ENCODE results near the gene MYOZ3.

DNA sequence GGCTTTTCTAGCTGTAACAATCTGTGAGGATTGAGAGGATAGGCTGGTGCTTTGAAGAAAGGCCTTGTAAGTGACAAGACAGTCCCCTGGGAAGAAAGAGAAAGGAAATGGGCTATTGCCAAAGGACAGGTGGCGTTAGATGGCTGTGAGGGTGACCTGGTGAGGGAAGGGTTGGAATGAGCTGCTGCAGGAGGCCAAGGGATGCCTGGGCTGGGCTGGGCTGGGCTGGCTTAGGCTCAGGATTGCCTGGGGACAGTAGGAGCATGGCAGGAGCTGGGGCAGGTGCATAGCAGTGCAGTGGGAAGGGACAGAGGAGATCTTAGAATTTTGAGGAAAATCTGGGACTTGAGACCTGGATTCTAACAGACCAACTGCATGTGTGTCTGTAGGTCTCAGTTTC is 9.7 kb upstream of the MYOZ3 start:
- TF ChIP-seq, protein P1, sequence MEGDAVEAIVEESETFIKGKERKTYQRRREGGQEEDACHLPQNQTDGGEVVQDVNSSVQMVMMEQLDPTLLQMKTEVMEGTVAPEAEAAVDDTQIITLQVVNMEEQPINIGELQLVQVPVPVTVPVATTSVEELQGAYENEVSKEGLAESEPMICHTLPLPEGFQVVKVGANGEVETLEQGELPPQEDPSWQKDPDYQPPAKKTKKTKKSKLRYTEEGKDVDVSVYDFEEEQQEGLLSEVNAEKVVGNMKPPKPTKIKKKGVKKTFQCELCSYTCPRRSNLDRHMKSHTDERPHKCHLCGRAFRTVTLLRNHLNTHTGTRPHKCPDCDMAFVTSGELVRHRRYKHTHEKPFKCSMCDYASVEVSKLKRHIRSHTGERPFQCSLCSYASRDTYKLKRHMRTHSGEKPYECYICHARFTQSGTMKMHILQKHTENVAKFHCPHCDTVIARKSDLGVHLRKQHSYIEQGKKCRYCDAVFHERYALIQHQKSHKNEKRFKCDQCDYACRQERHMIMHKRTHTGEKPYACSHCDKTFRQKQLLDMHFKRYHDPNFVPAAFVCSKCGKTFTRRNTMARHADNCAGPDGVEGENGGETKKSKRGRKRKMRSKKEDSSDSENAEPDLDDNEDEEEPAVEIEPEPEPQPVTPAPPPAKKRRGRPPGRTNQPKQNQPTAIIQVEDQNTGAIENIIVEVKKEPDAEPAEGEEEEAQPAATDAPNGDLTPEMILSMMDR (IDR thresholded peaks at IDR 0.05) = no peak
- TF ChIP-seq TAF1 (IDR thresholded peaks at IDR 0.05; ENCODE audit: borderline replicate concordance, low read depth, low read length) (no peak), FOSL2 (IDR thresholded peaks at IDR 0.05; ENCODE audit: borderline replicate concordance, low read depth) (no peak), POLR2AphosphoS5 (IDR thresholded peaks at IDR 0.05; ENCODE audit: low read depth, low read length) (no peak), JUND (IDR thresholded peaks at IDR 0.05) (no peak), EP300 (IDR thresholded peaks at IDR 0.05; ENCODE audit: borderline replicate concordance in 1 of 2, low read depth in 1 of 2, low read length in 1 of 2) (no peak), SMC3 (IDR thresholded peaks at IDR 0.05; ENCODE audit: low read depth, low read length) (no peak), RAD21 (IDR thresholded peaks at IDR 0.05; ENCODE audit: low read length) (no peak), CHD2 (IDR thresholded peaks at IDR 0.05; ENCODE audit: low read length, partially characterized antibody) (no peak), YY1 (IDR thresholded peaks at IDR 0.05; ENCODE audit: low read depth) (no peak), RXRA (IDR thresholded peaks at IDR 0.05; ENCODE audit: borderline replicate concordance, low read depth) (no peak)
- TF ChIP-seq, protein P2, sequence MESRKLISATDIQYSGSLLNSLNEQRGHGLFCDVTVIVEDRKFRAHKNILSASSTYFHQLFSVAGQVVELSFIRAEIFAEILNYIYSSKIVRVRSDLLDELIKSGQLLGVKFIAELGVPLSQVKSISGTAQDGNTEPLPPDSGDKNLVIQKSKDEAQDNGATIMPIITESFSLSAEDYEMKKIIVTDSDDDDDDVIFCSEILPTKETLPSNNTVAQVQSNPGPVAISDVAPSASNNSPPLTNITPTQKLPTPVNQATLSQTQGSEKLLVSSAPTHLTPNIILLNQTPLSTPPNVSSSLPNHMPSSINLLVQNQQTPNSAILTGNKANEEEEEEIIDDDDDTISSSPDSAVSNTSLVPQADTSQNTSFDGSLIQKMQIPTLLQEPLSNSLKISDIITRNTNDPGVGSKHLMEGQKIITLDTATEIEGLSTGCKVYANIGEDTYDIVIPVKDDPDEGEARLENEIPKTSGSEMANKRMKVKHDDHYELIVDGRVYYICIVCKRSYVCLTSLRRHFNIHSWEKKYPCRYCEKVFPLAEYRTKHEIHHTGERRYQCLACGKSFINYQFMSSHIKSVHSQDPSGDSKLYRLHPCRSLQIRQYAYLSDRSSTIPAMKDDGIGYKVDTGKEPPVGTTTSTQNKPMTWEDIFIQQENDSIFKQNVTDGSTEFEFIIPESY (IDR thresholded peaks at IDR 0.05; ENCODE audit: borderline replicate concordance, low read depth) = no peak
- TF ChIP-seq, protein P3, sequence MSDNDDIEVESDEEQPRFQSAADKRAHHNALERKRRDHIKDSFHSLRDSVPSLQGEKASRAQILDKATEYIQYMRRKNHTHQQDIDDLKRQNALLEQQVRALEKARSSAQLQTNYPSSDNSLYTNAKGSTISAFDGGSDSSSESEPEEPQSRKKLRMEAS (IDR thresholded peaks at IDR 0.05; ENCODE audit: low read depth) = no peak
- TF ChIP-seq, protein P4, sequence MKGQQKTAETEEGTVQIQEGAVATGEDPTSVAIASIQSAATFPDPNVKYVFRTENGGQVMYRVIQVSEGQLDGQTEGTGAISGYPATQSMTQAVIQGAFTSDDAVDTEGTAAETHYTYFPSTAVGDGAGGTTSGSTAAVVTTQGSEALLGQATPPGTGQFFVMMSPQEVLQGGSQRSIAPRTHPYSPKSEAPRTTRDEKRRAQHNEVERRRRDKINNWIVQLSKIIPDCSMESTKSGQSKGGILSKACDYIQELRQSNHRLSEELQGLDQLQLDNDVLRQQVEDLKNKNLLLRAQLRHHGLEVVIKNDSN (IDR thresholded peaks at IDR 0.05; ENCODE audit: borderline replicate concordance, low read depth) = no peak
